MM.1S (cell line): Measurements from ENCODE around the gene TMEM108.

Source experiments
- DNase-seq: peaks from one replicate; pipeline ENCODE4 v3.0.0-alpha.2; 2015
- H2AFZ ChIP-seq: fragments of 300-600 bp; sonication (generic); 2 replicates; pipeline ENCODE4 v1.6.0; 2016; ENCODE audit warnings: antibody characterized with exemption, low read length
- H3F3A ChIP-seq: fragments of 300-600 bp; sonication (generic); 2 replicates; pipeline ENCODE4 v1.6.1; 2016; ENCODE audit warnings: mild to moderate bottlenecking, antibody characterized with exemption, low read length, moderate library complexity, mixed read lengths; ENCODE audit not compliant: insufficient read depth
- H3K27ac ChIP-seq: fragments of 300-600 bp; sonication (generic); 2 replicates; pipeline ENCODE4 v1.5.1; 2016; ENCODE audit warnings: mild to moderate bottlenecking, low read length
- H3K27me3 ChIP-seq: fragments of 300-600 bp; sonication (generic); replicated peaks from 2 replicates; pipeline ENCODE4 v1.6.0; 2016; ENCODE audit warnings: low read length; ENCODE audit not compliant: insufficient read depth
- H3K36me3 ChIP-seq: fragments of 300-600 bp; sonication (generic); replicated peaks from 2 replicates; pipeline ENCODE4 v1.6.1; 2016; ENCODE audit warnings: mild to moderate bottlenecking, low read length, mixed read lengths; ENCODE audit not compliant: insufficient read depth
- H3K4me1 ChIP-seq: fragments of 300-600 bp; sonication (generic); 2 replicates; pipeline ENCODE4 v1.6.1; 2016; ENCODE audit warnings: low read length, mixed read lengths
- H3K4me2 ChIP-seq: fragments of 300-600 bp; sonication (generic); 2 replicates; pipeline ENCODE4 v1.6.0; 2016; ENCODE audit warnings: low read depth, low read length
- H3K4me3 ChIP-seq: fragments of 300-600 bp; sonication (generic); 2 replicates; pipeline ENCODE4 v1.5.1; 2016; ENCODE audit warnings: low read length, mixed read lengths
- H3K79me2 ChIP-seq: fragments of 300-600 bp; sonication (generic); 2 replicates; pipeline ENCODE4 v1.6.1; 2016; ENCODE audit warnings: mixed run types, low read length, mixed read lengths
- H3K9ac ChIP-seq: fragments of 300-600 bp; sonication (generic); 2 replicates; pipeline ENCODE4 v1.6.1; 2016; ENCODE audit warnings: low read length, mixed read lengths
- H3K9me2 ChIP-seq: fragments of 300-600 bp; sonication (generic); replicated peaks from 2 replicates; pipeline ENCODE4 v1.6.1; 2016; ENCODE audit warnings: mild to moderate bottlenecking, low read length, mixed read lengths; ENCODE audit not compliant: insufficient read depth
- H3K9me3 ChIP-seq: fragments of 300-600 bp; sonication (generic); replicated peaks from 2 replicates; pipeline ENCODE4 v1.6.1; 2016; ENCODE audit warnings: mild to moderate bottlenecking, low read length, mixed read lengths; ENCODE audit not compliant: insufficient read depth
- H4K20me1 ChIP-seq: fragments of 300-600 bp; sonication (generic); 2 replicates; pipeline ENCODE4 v1.6.1; 2016; ENCODE audit warnings: mild to moderate bottlenecking, low read length, moderate library complexity, mixed read lengths; ENCODE audit not compliant: insufficient read depth
- EZH2 ChIP-seq: fragments of 300-600 bp; sonication (generic); optimal IDR thresholded peaks from 2 replicates; pipeline ENCODE3; 2017; ENCODE audit warnings: low read depth, mild to moderate bottlenecking, antibody characterized with exemption, low read length, mixed read lengths
- EZH2phosphoT487 ChIP-seq: fragments of 300-600 bp; sonication (generic); IDR thresholded peaks from 2 replicates; pipeline ENCODE4 v1.6.1; 2018; ENCODE audit warnings: antibody characterized with exemption, low read length
- TF ChIP-seq, protein P1 (sequence below): fragments of 300-600 bp; sonication (generic); IDR thresholded peaks from 2 replicates; pipeline ENCODE4 v1.5.1; 2016; ENCODE audit warnings: antibody characterized with exemption, low read length, mixed read lengths

TMEM108 gene

DNA sequence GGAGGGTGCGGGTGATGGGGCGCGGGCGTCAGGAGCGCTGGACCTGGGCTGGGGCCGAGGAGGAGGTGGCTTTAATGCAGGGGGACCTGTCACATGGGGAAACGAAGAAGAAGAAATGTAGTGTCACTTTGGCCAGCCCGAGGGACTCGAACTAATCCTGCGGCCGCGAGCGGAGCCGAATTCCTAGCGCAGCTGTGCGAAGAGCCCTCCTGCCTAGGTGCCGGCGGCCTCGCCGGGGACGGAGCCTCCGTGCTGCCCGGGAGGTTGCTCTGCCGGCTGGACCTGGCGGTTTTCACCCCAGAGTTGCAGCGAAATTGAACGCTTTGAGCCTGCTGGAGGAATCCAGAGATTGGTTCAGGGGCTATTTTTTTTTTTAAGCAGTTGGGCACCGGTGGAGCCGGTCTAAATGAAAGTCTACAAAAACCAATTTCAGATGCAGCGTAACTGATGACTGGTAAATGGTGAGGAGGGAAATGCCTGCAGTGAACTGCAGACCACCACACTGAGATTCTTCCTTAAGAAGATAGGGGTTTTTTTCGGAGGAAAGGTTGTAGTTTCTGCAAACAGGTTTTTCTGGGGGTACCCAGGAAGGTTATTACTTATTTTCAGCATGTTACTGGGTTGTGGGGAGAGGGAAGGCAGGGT lies 662 bp downstream of the TMEM108 start:
- H3K4me1 ChIP-seq, result no peaks in the 10 kb centered on the region
- no peaks in the 10 kb centered on the region for H3K36me3 ChIP-seq
- peak; percentile 24 for DNase-seq
- H2AFZ ChIP-seq, result peak overlapping the region; percentile 89
- no peaks in the 10 kb centered on the region for H3K27me3 ChIP-seq
- no peaks in the 10 kb centered on the region for H4K20me1 ChIP-seq
- no peak overlapping the region for H3K27ac ChIP-seq
- peak overlapping the region; percentile 71 for H3K4me3 ChIP-seq
- peak overlapping the region; percentile 86 for H3K4me2 ChIP-seq
- no peaks in the 10 kb centered on the region for H3K79me2 ChIP-seq
- no peaks in the 10 kb centered on the region for H3K9me2 ChIP-seq
- no peaks in the 10 kb centered on the region for H3F3A ChIP-seq
- TF ChIP-seq, protein P1, sequence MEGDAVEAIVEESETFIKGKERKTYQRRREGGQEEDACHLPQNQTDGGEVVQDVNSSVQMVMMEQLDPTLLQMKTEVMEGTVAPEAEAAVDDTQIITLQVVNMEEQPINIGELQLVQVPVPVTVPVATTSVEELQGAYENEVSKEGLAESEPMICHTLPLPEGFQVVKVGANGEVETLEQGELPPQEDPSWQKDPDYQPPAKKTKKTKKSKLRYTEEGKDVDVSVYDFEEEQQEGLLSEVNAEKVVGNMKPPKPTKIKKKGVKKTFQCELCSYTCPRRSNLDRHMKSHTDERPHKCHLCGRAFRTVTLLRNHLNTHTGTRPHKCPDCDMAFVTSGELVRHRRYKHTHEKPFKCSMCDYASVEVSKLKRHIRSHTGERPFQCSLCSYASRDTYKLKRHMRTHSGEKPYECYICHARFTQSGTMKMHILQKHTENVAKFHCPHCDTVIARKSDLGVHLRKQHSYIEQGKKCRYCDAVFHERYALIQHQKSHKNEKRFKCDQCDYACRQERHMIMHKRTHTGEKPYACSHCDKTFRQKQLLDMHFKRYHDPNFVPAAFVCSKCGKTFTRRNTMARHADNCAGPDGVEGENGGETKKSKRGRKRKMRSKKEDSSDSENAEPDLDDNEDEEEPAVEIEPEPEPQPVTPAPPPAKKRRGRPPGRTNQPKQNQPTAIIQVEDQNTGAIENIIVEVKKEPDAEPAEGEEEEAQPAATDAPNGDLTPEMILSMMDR, result no peak
- TF ChIP-seq EZH2phosphoT487 (no peak), EZH2 (no peak)
- no peaks in the 10 kb centered on the region for H3K9me3 ChIP-seq
- peak overlapping the region; percentile 35; the same call in 1 of the 2 replicates for H3K9ac ChIP-seq

- no peak for TF ChIP-seq EZH2phosphoT487
- TF ChIP-seq, protein P1, result peak; percentile 84
- H3K27me3 ChIP-seq, result no peaks in the 10 kb centered on the region
- no peaks in the 10 kb centered on the region for H4K20me1 ChIP-seq
- no peaks in the 10 kb centered on the region for H3K9me2 ChIP-seq
- peak; percentile 56 for DNase-seq
- no peaks in the 10 kb centered on the region for H3F3A ChIP-seq
- H3K36me3 ChIP-seq, result no peaks in the 10 kb centered on the region
- H3K27ac ChIP-seq, result no peak overlapping the region
- H3K79me2 ChIP-seq, result no peaks in the 10 kb centered on the region
- no peak overlapping the region for H3K4me3 ChIP-seq
- no peak overlapping the region for H2AFZ ChIP-seq
- no peaks in the 10 kb centered on the region for H3K9me3 ChIP-seq
- no peaks in the 10 kb centered on the region for H3K4me1 ChIP-seq
- H3K4me2 ChIP-seq, result no peak overlapping the region
- H3K9ac ChIP-seq, result no peak overlapping the region
Observed at GRCh38 chr3:133040696-133041523, 2.7 kb downstream of the TMEM108 start.

DNA sequence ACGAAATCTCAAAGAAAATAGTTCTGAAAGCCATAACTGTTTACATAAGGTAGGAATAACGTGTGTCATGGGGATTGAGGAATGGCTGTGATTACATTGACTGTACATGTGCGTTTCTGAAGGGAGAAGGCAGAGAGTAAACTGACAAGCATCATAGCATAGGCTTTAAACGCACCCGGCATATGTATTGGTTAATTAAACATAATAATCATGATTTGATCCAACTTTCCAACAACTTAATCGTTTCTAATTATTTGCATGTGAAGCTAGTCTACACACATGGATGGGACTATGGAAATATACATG lies 3.3 kb downstream of the TMEM108 start:
- no peaks in the 10 kb centered on the region for H3K79me2 ChIP-seq
- no peak for DNase-seq
- H3K9me2 ChIP-seq, result no peaks in the 10 kb centered on the region

More for the DNA sequence above, 3.3 kb downstream of the TMEM108 start:
- no peak overlapping the region for H3K4me2 ChIP-seq
- no peak overlapping the region for H3K9ac ChIP-seq
- TF ChIP-seq EZH2 (no peak), EZH2phosphoT487 (no peak)
- TF ChIP-seq, protein P1, result no peak
- H2AFZ ChIP-seq, result no peak overlapping the region
- no peaks in the 10 kb centered on the region for H3K27me3 ChIP-seq
- no peaks in the 10 kb centered on the region for H4K20me1 ChIP-seq
- H3F3A ChIP-seq, result no peaks in the 10 kb centered on the region
- H3K36me3 ChIP-seq, result no peaks in the 10 kb centered on the region
- no peaks in the 10 kb centered on the region for H3K9me3 ChIP-seq
- no peaks in the 10 kb centered on the region for H3K4me1 ChIP-seq
- H3K27ac ChIP-seq, result no peak overlapping the region
- no peak overlapping the region for H3K4me3 ChIP-seq
